WERI-Rb-1 (cell line): ENCODE data around the gene RFT1.
"Not testable (repeated sequence)": the region's sequence is repeated elsewhere in the genome, so short reads cannot be mapped to it uniquely, and the experiment has no call there.

Experiments used
- DNase-seq: peaks from one replicate; pipeline ENCODE4 v3.0.0-alpha.2; 2020
- H3K27ac ChIP-seq: fragments of 250-450 bp; sonication (Bioruptor Pico); 2 replicates; pipeline ENCODE4 v1.5.1; 2020; ENCODE audit warnings: mild to moderate bottlenecking, moderate library complexity
- H3K27me3 ChIP-seq: fragments of 250-450 bp; sonication (Bioruptor Pico); 2 replicates; pipeline ENCODE4 v1.5.1; 2021; ENCODE audit warnings: mild to moderate bottlenecking, low read depth, moderate library complexity; ENCODE audit not compliant: insufficient read depth, severe bottlenecking
- H3K36me3 ChIP-seq: fragments of 250-450 bp; sonication (Bioruptor Pico); 2 replicates; pipeline ENCODE4 v1.5.1; 2020; ENCODE audit warnings: mild to moderate bottlenecking, moderate library complexity
- H3K4me3 ChIP-seq: 2 replicates; pipeline ENCODE4 v1.5.1; 2011; ENCODE audit warnings: low read depth, mild to moderate bottlenecking, control low read depth, low read length
- H3K9me3 ChIP-seq: fragments of 250-450 bp; sonication (Bioruptor Pico); 2 replicates; pipeline ENCODE4 v1.5.1; 2021; ENCODE audit warnings: mild to moderate bottlenecking, moderate library complexity; ENCODE audit not compliant: severe bottlenecking
- TF ChIP-seq, protein P1 (sequence below): IDR thresholded peaks from 2 replicates; pipeline ENCODE4 v1.5.1; 2011; ENCODE audit warnings: low read depth, mild to moderate bottlenecking, control low read depth, inconsistent platforms, low read length

RFT1 gene

GRCh38 chr3:53056442-53056841 lies 73.8 kb downstream of the RFT1 start:
- DNase-seq, result peak; percentile 51

DNA sequence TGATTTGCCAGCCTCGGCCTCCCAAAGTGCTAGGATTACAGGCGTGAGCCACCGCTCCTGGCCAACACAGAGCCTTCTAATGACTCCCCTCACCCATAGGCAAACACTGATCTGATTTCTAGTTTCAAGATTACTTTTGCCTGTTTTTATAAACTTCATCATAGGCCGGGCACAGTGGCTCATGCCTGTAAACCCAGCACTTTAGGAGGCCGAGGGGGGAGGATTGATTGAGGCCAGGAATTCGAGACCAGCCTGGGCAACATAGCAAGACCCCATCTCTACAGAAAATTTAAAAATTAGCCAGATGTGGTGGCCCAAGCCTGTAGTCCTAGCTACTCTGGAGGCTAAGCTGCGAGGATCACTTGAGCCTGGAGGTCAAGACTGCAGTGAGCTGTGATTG lies 76.0 kb downstream of the RFT1 start:
- not testable (repeated sequence) for H3K9me3 ChIP-seq, H3K27ac ChIP-seq, DNase-seq, H3K27me3 ChIP-seq, H3K36me3 ChIP-seq, H3K4me3 ChIP-seq

More at GRCh38 chr3:53056442-53056841, 73.8 kb downstream of the RFT1 start:
- Histone ChIP-seq H3K27me3 (no peaks in the 10 kb centered on the region), H3K27ac (no peak overlapping the region), H3K4me3 (no peak overlapping the region), H3K9me3 (no peaks in the 10 kb centered on the region), H3K36me3 (no peaks in the 10 kb centered on the region)
- TF ChIP-seq, protein P1, sequence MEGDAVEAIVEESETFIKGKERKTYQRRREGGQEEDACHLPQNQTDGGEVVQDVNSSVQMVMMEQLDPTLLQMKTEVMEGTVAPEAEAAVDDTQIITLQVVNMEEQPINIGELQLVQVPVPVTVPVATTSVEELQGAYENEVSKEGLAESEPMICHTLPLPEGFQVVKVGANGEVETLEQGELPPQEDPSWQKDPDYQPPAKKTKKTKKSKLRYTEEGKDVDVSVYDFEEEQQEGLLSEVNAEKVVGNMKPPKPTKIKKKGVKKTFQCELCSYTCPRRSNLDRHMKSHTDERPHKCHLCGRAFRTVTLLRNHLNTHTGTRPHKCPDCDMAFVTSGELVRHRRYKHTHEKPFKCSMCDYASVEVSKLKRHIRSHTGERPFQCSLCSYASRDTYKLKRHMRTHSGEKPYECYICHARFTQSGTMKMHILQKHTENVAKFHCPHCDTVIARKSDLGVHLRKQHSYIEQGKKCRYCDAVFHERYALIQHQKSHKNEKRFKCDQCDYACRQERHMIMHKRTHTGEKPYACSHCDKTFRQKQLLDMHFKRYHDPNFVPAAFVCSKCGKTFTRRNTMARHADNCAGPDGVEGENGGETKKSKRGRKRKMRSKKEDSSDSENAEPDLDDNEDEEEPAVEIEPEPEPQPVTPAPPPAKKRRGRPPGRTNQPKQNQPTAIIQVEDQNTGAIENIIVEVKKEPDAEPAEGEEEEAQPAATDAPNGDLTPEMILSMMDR, result peak; percentile 72

- DNase-seq, result no peak
- Histone ChIP-seq H3K36me3 (no peaks in the 10 kb centered on the region), H3K27me3 (no peaks in the 10 kb centered on the region)
Measured at GRCh38 chr3:53051929-53052328, 78.3 kb downstream of the RFT1 start.

GRCh38 chr3:53049987-53050386 lies 80.2 kb downstream of the RFT1 start:
- peaks cover 3% of the 10 kb centered on the region; the same call in 1 of the 2 replicates for H3K36me3 ChIP-seq

More at GRCh38 chr3:53051929-53052328, 78.3 kb downstream of the RFT1 start:
- TF ChIP-seq, protein P1, result no peak
- Histone ChIP-seq H3K9me3 (no peaks in the 10 kb centered on the region), H3K4me3 (no peak overlapping the region), H3K27ac (no peak overlapping the region)

GRCh38 chr3:53046171-53047170 lies 83.8 kb downstream of the RFT1 start:
- H3K27me3 ChIP-seq, result no peaks in the 10 kb centered on the region
- H3K4me3 ChIP-seq, result no peak overlapping the region; the same call in 1 of the 2 replicates
- TF ChIP-seq, protein P1, result 0 out of 2 replicates have a peak, but pooled peaks have one; percentile 5
- peaks cover 3% of the 10 kb centered on the region; the same call in 1 of the 2 replicates for H3K36me3 ChIP-seq
- DNase-seq, result peak; percentile 15
- H3K27ac ChIP-seq, result peak overlapping the region; percentile 98; the same call in 1 of the 2 replicates
- no peaks in the 10 kb centered on the region for H3K9me3 ChIP-seq

More at GRCh38 chr3:53049987-53050386, 80.2 kb downstream of the RFT1 start:
- H3K9me3 ChIP-seq, result no peaks in the 10 kb centered on the region
- no peak for DNase-seq
- H3K27ac ChIP-seq, result no peak overlapping the region
- H3K4me3 ChIP-seq, result no peak overlapping the region
- H3K27me3 ChIP-seq, result no peaks in the 10 kb centered on the region
- TF ChIP-seq, protein P1, result no peak

DNA sequence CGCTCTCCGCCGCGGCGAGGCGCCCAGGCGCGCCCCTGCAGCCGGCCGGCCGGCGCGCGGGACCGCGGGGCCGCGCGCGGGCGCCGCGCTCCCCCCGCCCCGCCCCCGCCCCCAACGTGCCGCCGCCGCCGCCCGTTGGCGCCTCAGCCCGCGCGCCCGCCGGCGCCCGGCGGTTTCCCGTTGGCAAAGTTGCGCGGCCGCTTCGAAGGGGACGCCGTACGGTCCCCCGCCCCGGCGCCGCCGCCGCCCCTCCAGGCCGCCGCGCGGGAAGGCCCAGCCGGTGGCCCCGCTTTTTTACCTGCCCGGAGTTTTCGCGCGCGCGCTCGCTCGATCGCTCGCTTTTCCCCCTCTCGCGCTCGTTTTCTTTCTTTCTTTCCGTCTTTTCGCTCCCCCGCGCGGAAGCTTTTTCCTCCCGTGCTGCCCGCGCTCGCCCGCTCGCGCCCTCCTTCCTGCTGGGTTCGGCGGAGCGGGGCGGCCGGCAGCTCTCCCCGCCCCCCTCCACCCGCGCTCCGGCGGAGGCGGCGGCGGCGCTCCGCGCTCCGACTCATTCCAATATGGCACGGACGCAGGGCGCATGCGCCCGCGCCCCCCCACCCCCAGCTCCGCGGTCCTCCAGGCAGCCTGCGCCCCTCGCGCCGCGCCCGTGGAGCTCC lies 84.6 kb downstream of the RFT1 start, which contains the start of gene SFMBT1:
Gene SFMBT1 (minus strand): TSS at position 556 of the 653 bp plus-strand sequence. CDS start 76,945 bp downstream, outside the sequence.
- DNase-seq, result peak; percentile 75
- Histone ChIP-seq H3K36me3 (peaks cover 3% of the 10 kb centered on the region; the same call in 1 of the 2 replicates), H3K4me3 (peak within 1 kb of the TSS; percentile 78), H3K27me3 (no peaks in the 10 kb centered on the region), H3K27ac (peak within 1 kb of the TSS; percentile 98), H3K9me3 (no peaks in the 10 kb centered on the region)
- TF ChIP-seq, protein P1, result no peak
